Measurements from ENCODE around the gene NUAK1.

GRCh38 chr12:106058256-106059182, 80.2 kb downstream of the NUAK1 start:
- TF ChIP-seq CTCF (IDR thresholded peaks at IDR 0.05; ENCODE audit: insufficient read depth, low read length, poor library complexity, severe bottlenecking), result no peak
- TF ChIP-seq EZH2phosphoT487 (conservative IDR thresholded peaks at IDR 0.05; ENCODE audit: low read length), result no peak

All from SU-DHL-6 (cell line).